ENCODE measurements around the gene ZNF423.

DNA sequence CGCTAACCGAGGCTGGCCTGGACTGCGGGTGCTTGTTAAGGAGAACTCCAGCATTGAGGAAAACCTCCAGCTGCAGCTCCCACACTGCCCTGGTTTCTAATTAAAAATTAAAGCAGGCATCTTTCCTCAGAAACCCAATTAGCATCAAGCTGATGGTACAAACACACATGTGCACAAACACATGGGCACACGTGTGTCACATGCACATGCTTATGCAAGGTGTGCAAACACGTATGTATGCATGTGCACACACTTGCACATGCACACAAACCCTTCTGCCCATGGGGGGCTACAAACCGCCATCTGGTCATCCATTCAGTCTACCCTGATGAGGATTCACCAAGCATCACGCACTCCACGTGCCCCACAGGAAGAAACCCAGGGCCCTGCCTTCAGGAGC is 182.5 kb downstream of the ZNF423 start:
- TF ChIP-seq, protein P1, sequence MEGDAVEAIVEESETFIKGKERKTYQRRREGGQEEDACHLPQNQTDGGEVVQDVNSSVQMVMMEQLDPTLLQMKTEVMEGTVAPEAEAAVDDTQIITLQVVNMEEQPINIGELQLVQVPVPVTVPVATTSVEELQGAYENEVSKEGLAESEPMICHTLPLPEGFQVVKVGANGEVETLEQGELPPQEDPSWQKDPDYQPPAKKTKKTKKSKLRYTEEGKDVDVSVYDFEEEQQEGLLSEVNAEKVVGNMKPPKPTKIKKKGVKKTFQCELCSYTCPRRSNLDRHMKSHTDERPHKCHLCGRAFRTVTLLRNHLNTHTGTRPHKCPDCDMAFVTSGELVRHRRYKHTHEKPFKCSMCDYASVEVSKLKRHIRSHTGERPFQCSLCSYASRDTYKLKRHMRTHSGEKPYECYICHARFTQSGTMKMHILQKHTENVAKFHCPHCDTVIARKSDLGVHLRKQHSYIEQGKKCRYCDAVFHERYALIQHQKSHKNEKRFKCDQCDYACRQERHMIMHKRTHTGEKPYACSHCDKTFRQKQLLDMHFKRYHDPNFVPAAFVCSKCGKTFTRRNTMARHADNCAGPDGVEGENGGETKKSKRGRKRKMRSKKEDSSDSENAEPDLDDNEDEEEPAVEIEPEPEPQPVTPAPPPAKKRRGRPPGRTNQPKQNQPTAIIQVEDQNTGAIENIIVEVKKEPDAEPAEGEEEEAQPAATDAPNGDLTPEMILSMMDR (IDR thresholded peaks at IDR 0.05), result no peak
- no peak for TF ChIP-seq POLR2AphosphoS5 (IDR thresholded peaks at IDR 0.05; ENCODE audit: low read depth, low read length)
